ENCODE measurements around the gene GPX6.
"Not testable (repeated sequence)": the region's sequence is repeated elsewhere in the genome, so short reads cannot be mapped to it uniquely, and the experiment has no call there.

DNA sequence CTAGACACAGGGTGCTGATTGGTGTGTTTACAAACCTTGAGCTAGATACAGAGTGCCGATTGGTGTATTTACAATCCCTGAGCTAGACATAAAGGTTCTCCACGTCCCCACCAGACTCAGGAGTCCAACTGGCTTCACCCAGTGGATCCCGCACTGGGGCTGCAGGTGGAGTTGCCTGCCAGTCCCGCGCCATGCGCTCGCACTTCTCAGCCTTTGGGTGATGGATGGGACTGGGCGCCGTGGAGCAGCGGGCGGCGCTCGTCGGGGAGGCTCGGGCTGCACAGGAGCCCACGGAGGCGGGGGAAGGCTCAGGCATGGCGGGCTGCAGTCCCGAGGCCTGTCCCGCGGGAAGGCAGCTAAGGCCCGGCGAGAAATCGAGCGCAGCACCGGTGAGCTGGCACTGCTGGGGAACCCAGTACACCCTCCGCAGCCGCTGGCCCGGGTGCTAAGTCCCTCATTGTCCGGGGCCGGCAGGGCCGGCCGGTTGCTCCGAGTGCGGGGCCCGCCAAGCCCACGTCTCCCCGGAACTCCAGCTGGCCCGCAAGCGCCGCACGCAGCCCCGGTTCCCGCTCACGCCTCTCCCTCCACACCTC lies 46.3 kb downstream of the GPX6 start:
- TF ChIP-seq POLR2AphosphoS5 (IDR thresholded peaks at IDR 0.05; ENCODE audit: borderline replicate concordance, low read depth, low read length); EZH2 (IDR thresholded peaks at IDR 0.05); FOXP2 (optimal IDR thresholded peaks at IDR 0.05; ENCODE audit: control extremely low read depth, extremely low read length, insufficient read depth): not testable (repeated sequence)

All from SK-N-MC (cell line).